Stimulated activated CD8-positive, alpha-beta memory T cell treated with anti-CD3 and anti-CD28 coated beads, Interleukin-15, amount 100 ng/mL, for 1 hour (primary cell): ENCODE measurements around the gene MCAT.
"Not testable (repeated sequence)": the region's sequence is repeated elsewhere in the genome, so short reads cannot be mapped to it uniquely, and the experiment has no call there.

Experiments used
- DNase-seq: peaks from one replicate; pipeline ENCODE4 v3.0.0-alpha.2; 2020; ENCODE audit warnings: low read depth

MCAT gene

GRCh38 chr22:43126501-43127165, 16.6 kb downstream of the MCAT start:
- DNase-seq = no peak

GRCh38 chr22:43118953-43119458, 24.2 kb downstream of the MCAT start:
- no peak for DNase-seq

GRCh38 chr22:43118024-43118849, 25.0 kb downstream of the MCAT start:
- DNase-seq = no peak

DNA sequence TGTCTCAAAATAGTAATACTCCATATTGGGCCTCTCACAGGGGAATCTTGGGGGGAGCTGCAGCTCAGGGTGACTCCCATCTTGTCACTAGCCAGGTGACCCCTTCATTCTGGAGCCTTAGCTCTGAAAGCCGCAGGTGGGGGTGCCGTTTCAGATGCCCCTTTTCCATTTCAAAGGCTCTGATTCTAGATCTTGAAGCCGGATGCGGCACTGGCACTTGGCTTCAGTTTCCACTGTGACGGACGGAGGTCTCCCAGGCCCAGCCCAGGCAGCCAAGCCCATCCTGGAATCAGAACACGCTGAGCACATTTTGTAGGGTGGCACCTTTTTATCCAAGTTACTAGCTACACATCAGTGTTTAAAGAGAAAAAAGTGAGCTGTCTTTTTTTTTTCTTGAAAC, 26.3 kb downstream of the MCAT start:
- no peak for DNase-seq

- DNase-seq = no peak
Measured at GRCh38 chr22:43114958-43115357, 28.2 kb downstream of the MCAT start.

GRCh38 chr22:43113526-43114251, 29.5 kb downstream of the MCAT start:
- no peak for DNase-seq

DNA sequence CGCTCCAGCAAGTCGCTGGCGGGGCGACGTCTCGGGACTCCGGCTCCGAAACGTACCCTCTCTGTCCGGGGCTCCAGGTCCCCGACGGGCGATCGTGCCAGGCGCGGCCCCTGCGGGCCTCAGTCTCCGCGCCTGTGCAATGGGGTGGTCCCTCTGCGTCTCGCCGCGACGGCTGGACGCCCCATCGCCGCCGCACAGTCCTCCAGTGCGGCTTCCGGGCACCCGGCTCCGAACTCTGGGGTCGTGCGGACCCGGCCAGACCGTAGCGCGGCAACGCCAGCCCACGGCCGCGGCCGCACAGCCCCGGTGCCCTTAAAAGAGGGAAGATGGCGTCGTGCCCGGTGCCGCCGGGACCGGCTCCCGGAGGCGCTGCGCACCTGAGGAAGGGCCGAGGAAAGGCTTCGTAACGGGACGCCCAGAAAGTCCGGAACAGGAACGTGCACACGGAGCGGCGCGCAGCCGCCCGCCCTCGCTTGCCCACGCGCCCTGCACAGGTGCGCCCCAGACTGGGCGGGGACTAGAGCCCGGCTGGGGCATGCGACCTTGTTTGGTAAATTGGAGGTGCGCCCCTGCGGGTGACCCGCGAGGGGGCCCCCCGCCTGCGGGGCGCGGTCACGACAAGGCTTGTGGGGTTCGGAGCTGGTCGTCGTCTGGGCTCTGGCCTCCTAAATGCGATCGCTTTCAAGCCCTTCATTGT, 32.1 kb downstream of the MCAT start:
- no peak for DNase-seq

DNA sequence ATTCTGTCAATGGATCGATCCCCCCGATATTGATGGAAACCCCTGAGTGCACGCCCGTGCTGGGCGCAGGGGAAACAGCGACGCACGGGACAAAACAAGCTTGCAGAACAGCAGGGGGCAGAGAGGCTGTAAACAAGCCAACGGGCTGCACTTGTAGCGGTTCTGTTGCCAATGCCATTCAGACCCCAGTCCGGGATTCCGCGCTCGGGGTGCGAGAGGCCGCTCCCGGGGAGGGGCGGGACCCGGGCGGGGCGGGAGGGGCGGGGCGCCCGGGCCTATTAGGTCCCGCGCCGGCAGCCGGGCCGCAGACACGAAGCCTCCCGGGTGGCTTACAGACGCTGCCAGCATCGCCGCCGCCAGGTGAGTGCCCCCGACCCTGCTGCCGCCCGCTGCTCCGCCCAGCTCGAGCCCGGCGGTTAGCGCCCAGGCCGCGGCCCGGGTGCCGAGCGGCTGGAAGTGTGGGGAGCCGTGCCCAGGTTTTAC, 32.7 kb downstream of the MCAT start, which contains the start of gene BIK:
Gene BIK (plus strand): TSS at position 307 of the 483 bp plus-strand sequence. CDS start 13,273 bp downstream, outside the sequence.
- no peak for DNase-seq

DNA sequence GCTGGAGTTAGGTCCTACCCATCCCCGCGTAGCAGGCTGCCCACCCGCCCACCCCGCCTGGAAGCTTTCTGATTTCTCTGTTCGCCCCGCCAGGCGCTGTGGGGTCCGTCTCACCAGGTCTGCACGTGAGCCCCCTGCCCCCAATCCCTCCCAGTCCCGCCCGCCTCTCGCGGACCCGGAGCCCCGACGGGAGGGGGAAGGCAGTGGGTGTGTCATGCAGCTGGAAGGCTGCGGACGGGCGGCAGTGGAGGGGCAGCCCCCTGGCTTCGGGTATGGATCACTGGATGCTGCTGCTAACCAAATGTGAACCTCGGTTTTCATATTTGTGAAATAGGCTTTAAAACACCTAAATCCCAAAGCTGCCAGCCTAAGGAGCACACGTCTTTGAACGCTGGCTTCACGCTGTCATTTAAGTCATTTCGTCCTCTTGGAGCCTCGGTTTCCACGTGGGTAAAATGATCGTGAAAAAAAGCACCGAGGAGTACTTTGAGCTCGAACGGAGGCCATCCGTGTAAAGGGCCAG, 33.2 kb downstream of the MCAT start:
- no peak for DNase-seq

DNA sequence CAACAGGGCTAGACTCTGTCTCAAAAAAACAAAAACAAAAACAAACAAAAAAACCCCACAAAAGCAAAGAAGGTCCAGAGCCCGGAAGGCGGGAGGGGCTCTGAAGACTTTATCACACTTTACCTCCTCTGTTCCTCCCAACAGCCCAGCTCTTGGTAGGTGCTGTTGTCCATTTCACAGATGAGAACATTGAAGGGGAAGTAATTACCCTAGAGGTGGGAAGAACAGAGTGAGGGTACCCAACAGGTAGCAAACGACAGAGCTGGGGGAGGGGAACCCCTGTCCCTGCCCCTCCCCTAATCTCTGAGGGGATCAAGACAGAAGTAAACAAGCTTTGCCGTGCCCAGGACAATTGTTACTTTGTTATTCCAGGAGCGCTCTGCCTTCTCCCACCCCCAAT, 33.7 kb downstream of the MCAT start:
- DNase-seq = no peak

GRCh38 chr22:43106302-43106701, 36.9 kb downstream of the MCAT start:
- no peak for DNase-seq

- not testable (repeated sequence) for DNase-seq
Measured at GRCh38 chr22:43104950-43105349, 38.2 kb downstream of the MCAT start.

- not testable (repeated sequence) for DNase-seq
Measured at GRCh38 chr22:43104056-43104625, 39.1 kb downstream of the MCAT start.

DNA sequence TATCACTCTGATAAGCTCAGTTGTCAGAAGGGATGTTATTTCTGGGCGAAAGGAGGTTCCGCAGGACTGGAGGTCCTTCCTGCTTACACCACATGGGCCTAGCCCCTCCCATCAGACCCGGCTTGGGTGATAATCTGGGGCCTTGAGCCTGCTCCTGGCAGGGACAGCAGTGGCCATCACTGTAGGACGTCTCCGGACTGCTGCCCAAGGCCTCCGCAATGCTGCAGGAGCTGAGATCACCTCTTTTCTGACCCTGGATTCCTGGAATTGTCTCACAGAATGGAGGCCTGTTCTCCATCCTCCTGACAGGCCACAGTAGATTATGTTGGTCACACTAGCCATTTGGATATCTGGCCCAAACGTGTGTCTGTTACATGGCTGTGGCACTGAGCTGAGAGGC, 41.9 kb downstream of the MCAT start:
- DNase-seq = no peak

DNA sequence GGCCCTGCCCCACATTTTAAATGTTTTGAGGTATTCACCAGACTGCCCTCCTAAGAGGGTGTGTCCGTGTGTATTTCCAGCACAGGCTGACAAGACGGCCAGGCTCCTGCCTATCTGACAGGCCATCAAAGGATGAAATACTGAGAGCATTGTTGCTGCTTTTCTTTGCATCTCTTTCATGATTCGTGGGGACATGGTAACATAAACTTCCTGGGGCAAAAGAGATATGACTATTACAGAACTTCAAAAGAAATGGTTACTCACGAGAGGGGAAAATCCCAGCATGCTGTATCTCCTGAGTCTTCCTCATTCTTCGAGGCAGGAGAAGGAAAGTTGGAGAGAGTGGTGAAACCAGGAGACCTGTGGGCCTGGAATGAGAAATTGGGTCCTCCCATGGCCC, 43.0 kb downstream of the MCAT start:
- no peak for DNase-seq

- DNase-seq = no peak
Measured at GRCh38 chr22:43099095-43099494, 44.1 kb downstream of the MCAT start.

GRCh38 chr22:43098356-43098755, 44.8 kb downstream of the MCAT start:
- DNase-seq = no peak

DNA sequence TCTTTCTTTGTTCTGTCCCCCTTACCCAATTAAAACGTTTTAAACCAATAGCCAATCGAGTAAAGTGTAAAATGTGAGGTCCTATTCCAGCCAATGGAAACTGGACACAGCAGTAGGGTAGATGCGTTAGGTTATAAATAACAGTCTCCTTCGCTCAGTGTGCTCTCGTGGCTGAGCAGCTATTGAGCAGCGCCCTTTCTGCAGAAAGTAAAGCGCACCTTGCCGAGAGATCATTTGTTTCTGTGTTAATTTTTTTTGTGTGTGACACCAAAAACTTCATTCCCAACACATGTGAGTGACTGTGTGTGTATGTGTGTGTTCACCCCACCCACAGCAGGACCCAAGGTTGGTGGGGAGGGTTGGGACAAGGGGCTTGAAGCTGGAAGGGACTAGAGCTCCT, 46.8 kb downstream of the MCAT start:
- DNase-seq = no peak

- no peak for DNase-seq
Measured at GRCh38 chr22:43094551-43094950, 48.6 kb downstream of the MCAT start.

DNA sequence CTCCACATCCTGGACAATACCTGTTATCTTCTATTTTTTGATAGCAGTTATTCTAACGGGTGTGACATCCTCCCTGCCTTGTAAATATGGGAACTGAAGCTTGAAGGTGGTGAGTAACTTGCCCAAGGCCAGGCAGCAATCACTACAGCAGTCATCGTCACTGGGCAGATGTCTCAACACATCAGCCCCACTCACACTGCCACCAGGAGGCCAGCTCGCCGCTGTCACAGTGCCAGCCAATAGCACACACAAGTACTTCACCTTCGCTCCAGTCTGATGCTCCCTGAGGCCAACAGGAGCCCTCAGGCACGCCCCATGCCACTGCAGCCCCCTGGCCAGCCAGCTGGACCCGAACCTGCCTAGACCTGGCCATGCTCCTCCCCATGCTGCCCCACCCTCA, 49.1 kb downstream of the MCAT start:
- DNase-seq = no peak

- no peak for DNase-seq
Measured at GRCh38 chr22:43092085-43092484, 51.1 kb downstream of the MCAT start.
